K562 (cell line): ENCODE results near the gene PSMA7. TPM values are rescaled to one million over a fixed set of nuclear protein-coding genes. Genes with fewer than 3 reads are reported as not detected.

ENCODE experiments used
- CTBP1 ChIP-seq: fragments of 450-650 bp; IDR thresholded peaks from 2 replicates; pipeline ENCODE4 v1.6.1; 2016; ENCODE audit warnings: borderline replicate concordance
- E2F3 ChIP-seq: fragments of 250-450 bp; sonication (Bioruptor Pico); IDR thresholded peaks from 2 replicates; pipeline ENCODE4 v1.4.0; 2020; ENCODE audit warnings: mild to moderate bottlenecking
- HDAC6 ChIP-seq: IDR thresholded peaks from 2 replicates; pipeline ENCODE4 v1.6.1; 2012; ENCODE audit warnings: low read depth, mild to moderate bottlenecking, control low read depth, inconsistent platforms, low read length, moderate library complexity
- IFI16 ChIP-seq: fragments of 250-450 bp; sonication (Bioruptor Pico); IDR thresholded peaks from 2 replicates; pipeline ENCODE4 v2.1.2; 2022; ENCODE audit warnings: mild to moderate bottlenecking, inconsistent platforms
- MAX ChIP-seq: sonication (generic); formaldehyde crosslinking; IDR thresholded peaks from 2 replicates; pipeline ENCODE4 v1.9.0; 2022; ENCODE audit warnings: mild to moderate bottlenecking, missing genetic modification reagents
- NFE2 ChIP-seq: IDR thresholded peaks from 2 replicates; pipeline ENCODE4 v1.6.1; 2014; ENCODE audit warnings: antibody characterized with exemption, low read depth
- PCBP1 ChIP-seq: fragments of 200-400 bp; formaldehyde crosslinking; IDR thresholded peaks from 2 replicates; pipeline ENCODE4 v1.6.1; 2018; ENCODE audit warnings: mild to moderate bottlenecking, low read depth, low read length; ENCODE audit not compliant: poor library complexity, severe bottlenecking
- PHB2 ChIP-seq: fragments of 450-650 bp; IDR thresholded peaks from 2 replicates; pipeline ENCODE4 v1.6.1; 2017; ENCODE audit warnings: low read depth
- PHF21A ChIP-seq: fragments of 450-650 bp; IDR thresholded peaks from 2 replicates; pipeline ENCODE4 v1.6.1; 2017; ENCODE audit warnings: low read depth, borderline replicate concordance
- PHTF2 ChIP-seq: fragments of 250-450 bp; sonication (Bioruptor Pico); IDR thresholded peaks from 2 replicates; pipeline ENCODE4 v1.5.0; 2021; ENCODE audit warnings: mild to moderate bottlenecking
- POU5F1 ChIP-seq: fragments of 150-350 bp; IDR thresholded peaks from 2 replicates; pipeline ENCODE4 v1.6.1; 2014; ENCODE audit warnings: borderline replicate concordance, low read length, low read depth, mild to moderate bottlenecking; ENCODE audit not compliant: partially characterized antibody
- RAD21 ChIP-seq, 2 experiments: fragments of 250-450 bp in 1 of 2; fragments of 450-650 bp in 1 of 2; sonication (Bioruptor Pico) in 1 of 2; formaldehyde crosslinking in 1 of 2; IDR thresholded peaks in 1 of 2; conservative IDR thresholded peaks in 1 of 2; 2 replicates each; pipeline versions ENCODE4 v1.4.0 to v1.8.0; 2020 to 2022; ENCODE audit warnings: mild to moderate bottlenecking in 2 of 2, moderate library complexity in 1 of 2
- RBFOX2 ChIP-seq: fragments of 200-400 bp; formaldehyde crosslinking; IDR thresholded peaks from 2 replicates; pipeline ENCODE4 v1.6.1; 2017; ENCODE audit warnings: low read depth, mild to moderate bottlenecking, low read length, moderate library complexity
- TCF15 ChIP-seq: fragments of 250-450 bp; sonication (Bioruptor Pico); IDR thresholded peaks from 2 replicates; pipeline ENCODE4 v1.8.0; 2022; ENCODE audit warnings: moderate library complexity, mild to moderate bottlenecking, inconsistent platforms
- THRA ChIP-seq: fragments of 450-650 bp; IDR thresholded peaks from 2 replicates; pipeline ENCODE4 v1.6.1; 2017; ENCODE audit warnings: mild to moderate bottlenecking, moderate library complexity
- TRIM28 ChIP-seq: fragments of 450-650 bp; IDR thresholded peaks from 2 replicates; pipeline ENCODE4 v1.6.1; 2017
- ZBTB33 ChIP-seq: sonication (generic); formaldehyde crosslinking; IDR thresholded peaks from 2 replicates; pipeline ENCODE4 v1.8.1; 2023; ENCODE audit warnings: mild to moderate bottlenecking, missing genetic modification reagents
- ZBTB49 ChIP-seq: sonication (generic); formaldehyde crosslinking; IDR thresholded peaks from 2 replicates; pipeline ENCODE4 v1.8.0; 2022; ENCODE audit warnings: missing genetic modification reagents, mild to moderate bottlenecking, borderline replicate concordance
- ZFP36 ChIP-seq: fragments of 150-350 bp; IDR thresholded peaks from 2 replicates; pipeline ENCODE4 v1.6.1; 2018; ENCODE audit warnings: low read length, low read depth; ENCODE audit not compliant: partially characterized antibody
- ZNF253 ChIP-seq: fragments of 250-450 bp; sonication (Bioruptor Pico); conservative IDR thresholded peaks from 2 replicates; pipeline ENCODE4 v1.6.1; 2021; ENCODE audit warnings: mild to moderate bottlenecking
- ZNF583 ChIP-seq: fragments of 250-450 bp; sonication (Bioruptor Pico); IDR thresholded peaks from 2 replicates; pipeline ENCODE4 v1.4.0; 2020
- ZNF764 ChIP-seq: fragments of 250-450 bp; sonication (Bioruptor Pico); IDR thresholded peaks from 2 replicates; pipeline ENCODE4 v1.4.0; 2020; ENCODE audit warnings: low read depth, mild to moderate bottlenecking, moderate library complexity
- polyA plus RNA-seq, 8 experiments: library from polyadenylated mRNA; depleted of rRNA in 4 of 8; stranded (reverse) in 5 of 8; unstranded in 3 of 8; fragments of >200 nt; fragmentation: Nextera tagmentation in 2 of 8; fragmentation: Illumina TruSeq in 1 of 8; extraction: Ambion mirVana in 2 of 8; extraction: Trizol in 1 of 8; gene quantifications; 2 replicates each; pipeline versions ENCODE4 v1.2.1 to v1.2.3, GENCODE V29; 2011 to 2014; ENCODE audit warnings: inconsistent platforms in 1 of 8, missing spikeins in 1 of 8
- total RNA-seq, 7 experiments: library from RNA; depleted of rRNA in 6 of 7; stranded (reverse); fragments of >200 nt in 6 of 7; fragmentation: Illumina TruSeq in 2 of 7; extraction: Trizol in 2 of 7; gene quantifications; 2 replicates each; pipeline versions ENCODE4 v1.2.1 to v1.2.3, GENCODE V29; 2011 to 2021; ENCODE audit warnings: low replicate concordance in 1 of 7

Gene PSMA7
- total and polyA plus RNA-seq, 9 of the 15 experiments (the other 6 are each of a cell fraction or from before 2014, with no cell fraction given) = 257 to 510 (median 393) TPM

GRCh38 chr20:62182469-62183425 lies 39.6 kb upstream of the PSMA7 start, which contains the start of gene MTG2 (continued):
- TF ChIP-seq PHTF2 (CRISPR knock-in tag) (no peak), ZBTB33 (no peak), HDAC6 (no peak), PHB2 (no peak), ZBTB49 (CRISPR knock-in tag) (no peak), RBFOX2 (peak; percentile 99), MAX (CRISPR knock-in tag) (peak; percentile 85), NFE2 (no peak), TRIM28 (0 out of 2 replicates have a peak, but pooled peaks have one; percentile 29), RAD21 (CRISPR knock-in tag; conservative IDR thresholded peaks at IDR 0.05 in 1 of 2, IDR thresholded peaks at IDR 0.05 in 1 of 2) (no peak), TCF15 (no peak), THRA (no peak), PCBP1 (peak; percentile 70), ZFP36 (no peak), POU5F1 (peak; percentile 30), E2F3 (CRISPR knock-in tag) (no peak), ZNF583 (CRISPR knock-in tag) (peak; percentile 17; the same call in 1 of the 2 replicates), PHF21A (peak; percentile 56; the same call in 1 of the 2 replicates), ZNF764 (CRISPR knock-in tag) (no peak), CTBP1 (peak; percentile 94), ZNF253 (no peak), IFI16 (CRISPR knock-in tag) (no peak)
